ENCODE measurements around the gene ABLIM2. TPM values are rescaled to one million over a fixed set of nuclear protein-coding genes. Genes with fewer than 3 reads are reported as not detected.
A peak's percentile ranks its signal among the peaks of the same experiment; 100 is the strongest.

ABLIM2 gene
- total and polyA plus RNA-seq, 2 of the 13 experiments (the other 11 are each of a cell fraction or from before 2014, with no cell fraction given), result 0.20 to 0.37 TPM

- H3K27ac ChIP-seq (ENCODE audit: extremely low read length, insufficient read depth, low read length), result no peak overlapping the region
- no peak for DNase-seq (ENCODE audit: low spot score)
- no peak for TF ChIP-seq FOXP1 (IDR thresholded peaks at IDR 0.05)
- TF ChIP-seq FOXP1 (CRISPR knock-in tag; IDR thresholded peaks at IDR 0.05), result peak; percentile 32; the same call in 1 of the 2 replicates
- TF ChIP-seq, protein P1, sequence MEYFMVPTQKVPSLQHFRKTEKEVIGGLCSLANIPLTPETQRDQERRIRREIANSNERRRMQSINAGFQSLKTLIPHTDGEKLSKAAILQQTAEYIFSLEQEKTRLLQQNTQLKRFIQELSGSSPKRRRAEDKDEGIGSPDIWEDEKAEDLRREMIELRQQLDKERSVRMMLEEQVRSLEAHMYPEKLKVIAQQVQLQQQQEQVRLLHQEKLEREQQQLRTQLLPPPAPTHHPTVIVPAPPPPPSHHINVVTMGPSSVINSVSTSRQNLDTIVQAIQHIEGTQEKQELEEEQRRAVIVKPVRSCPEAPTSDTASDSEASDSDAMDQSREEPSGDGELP (IDR thresholded peaks at IDR 0.05; ENCODE audit: borderline replicate concordance, low read depth), result peak; percentile 65; the same call in 1 of the 2 replicates
- TF ChIP-seq TBP (CRISPR knock-in tag; IDR thresholded peaks at IDR 0.05), result no peak
- 0 out of 2 replicates have a peak, but pooled peaks have one; percentile 19 for TF ChIP-seq TBX2 (CRISPR knock-in tag; IDR thresholded peaks at IDR 0.05; ENCODE audit: borderline replicate concordance)
- 9% methylated on average over 15 of the region's 15 CpGs for WGBS (ENCODE audit: low lambda C conversion rate)
- no TSS peak for BruUV-seq (replicated peaks)
- intact Hi-C loops (cut with micrococcal nuclease; ENCODE audit: unreplicated experiment) (no loop called here), in situ Hi-C loops (cut with HindIII; ENCODE audit: extremely low pct_ligation_motif_present, low pct_unique_long_range_greater_than_20kb) (no loop called here)
- peaks cover 63% of the 10 kb centered on the region for H3K4me1 ChIP-seq (ENCODE audit: insufficient read depth, low read length)
- no peaks in the 10 kb centered on the region for H3K36me3 ChIP-seq (replicated peaks in 1 of 2; ENCODE audit: control insufficient read depth in 1 of 2, insufficient read depth in 2 of 2, low read length in 2 of 2)
- H3K4me3 ChIP-seq (replicated peaks in 1 of 3; ENCODE audit: insufficient read depth in 1 of 3, low read depth in 2 of 3, low read length in 3 of 3), result no peak overlapping the region
- ATAC-seq, result no peak
- H3K27me3 ChIP-seq (ENCODE audit: control insufficient read depth in 1 of 2, insufficient read depth in 2 of 2, low read length in 2 of 2), result peaks cover 8 to 39% of the 10 kb centered on the region in 2 experiments; a peak in 4 of 5 replicates
- no peak overlapping the region for H3K9ac ChIP-seq (ENCODE audit: insufficient read depth, low read depth, low read length)
- POLR2A ChIA-PET, result no interaction called here
- no peaks in the 10 kb centered on the region for H3K9me3 ChIP-seq (ENCODE audit: low read length)
- CTCF ChIA-PET (ENCODE audit: low intra/inter-chr PET ratio, low total read pairs), result no interaction called here
- H2AFZ ChIP-seq (ENCODE audit: low read length), result no peak overlapping the region
- no peak overlapping the region; the same call in 1 of the 2 replicates for H3K4me2 ChIP-seq (ENCODE audit: low read depth, low read length)
- no peaks in the 10 kb centered on the region for H4K20me1 ChIP-seq (ENCODE audit: insufficient read depth, low read length)
- H3K79me2 ChIP-seq (ENCODE audit: insufficient read depth, low read length), result no peaks in the 10 kb centered on the region
- no peak for FAIRE-seq
Measured at GRCh38 chr4:8044699-8045098, 113.9 kb downstream of the ABLIM2 start.

DNA sequence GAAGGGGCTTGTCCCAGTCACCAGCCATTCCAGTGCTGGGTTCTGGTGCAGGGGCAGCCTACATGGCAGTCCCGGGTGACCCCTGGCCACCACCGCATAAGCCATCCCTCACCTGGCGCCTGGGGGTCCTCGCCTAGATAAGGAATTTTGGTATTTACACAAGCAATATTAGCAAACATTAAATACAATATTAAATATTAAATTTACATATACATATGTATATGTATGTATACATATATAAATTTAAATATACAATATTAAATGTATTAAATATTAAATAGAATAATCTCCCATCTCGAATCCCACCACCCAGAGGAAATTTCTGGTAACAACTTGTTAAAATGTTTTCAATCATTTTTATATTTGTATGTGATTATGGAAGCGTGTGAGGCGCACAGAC lies 114.4 kb downstream of the ABLIM2 start:
- 70% methylated on average over 7 of the region's 7 CpGs for WGBS (ENCODE audit: low lambda C conversion rate)
- H2AFZ ChIP-seq (ENCODE audit: low read length), result no peak overlapping the region
- H3K4me2 ChIP-seq (ENCODE audit: low read depth, low read length), result no peak overlapping the region
- CTCF ChIA-PET (ENCODE audit: low intra/inter-chr PET ratio, low total read pairs), result no interaction called here
- no peaks in the 10 kb centered on the region for H3K9me3 ChIP-seq (ENCODE audit: low read length)
- POLR2A ChIA-PET, result no interaction called here
- in situ Hi-C loops (cut with HindIII; ENCODE audit: extremely low pct_ligation_motif_present, low pct_unique_long_range_greater_than_20kb), result no loop called here
- H3K4me3 ChIP-seq (replicated peaks in 1 of 3; ENCODE audit: insufficient read depth in 1 of 3, low read depth in 2 of 3, low read length in 3 of 3), result no peak overlapping the region
- FAIRE-seq (no peak), ATAC-seq (no peak), DNase-seq (ENCODE audit: low spot score) (no peak)
- BruUV-seq (replicated peaks), result no TSS peak
- no peak overlapping the region for H3K27ac ChIP-seq (ENCODE audit: extremely low read length, insufficient read depth, low read length)
- H3K27me3 ChIP-seq (ENCODE audit: control insufficient read depth in 1 of 2, insufficient read depth in 2 of 2, low read length in 2 of 2), result peaks cover 9 to 39% of the 10 kb centered on the region in 2 experiments; a peak in 4 of 5 replicates
- H4K20me1 ChIP-seq (ENCODE audit: insufficient read depth, low read length), result no peaks in the 10 kb centered on the region
- H3K36me3 ChIP-seq (replicated peaks in 1 of 2; ENCODE audit: control insufficient read depth in 1 of 2, insufficient read depth in 2 of 2, low read length in 2 of 2), result no peaks in the 10 kb centered on the region
- H3K4me1 ChIP-seq (ENCODE audit: insufficient read depth, low read length), result peaks cover 58% of the 10 kb centered on the region
- intact Hi-C loops (cut with micrococcal nuclease; ENCODE audit: unreplicated experiment), result no loop called here
- no peak overlapping the region for H3K9ac ChIP-seq (ENCODE audit: insufficient read depth, low read depth, low read length)
- no peaks in the 10 kb centered on the region for H3K79me2 ChIP-seq (ENCODE audit: insufficient read depth, low read length)
- TF ChIP-seq SAFB2 (CRISPR knock-in tag; IDR thresholded peaks at IDR 0.05; ENCODE audit: borderline replicate concordance, low read depth) (no peak), ZNF281 (CRISPR knock-in tag; IDR thresholded peaks at IDR 0.05; ENCODE audit: borderline replicate concordance) (no peak), FIP1L1 (IDR thresholded peaks at IDR 0.05; ENCODE audit: borderline replicate concordance, insufficient read depth, low read depth, low read length) (no peak), ZNF672 (CRISPR knock-in tag; IDR thresholded peaks at IDR 0.05) (no peak), ZNF609 (CRISPR knock-in tag; IDR thresholded peaks at IDR 0.05; ENCODE audit: borderline replicate concordance) (no peak)

Data from HepG2 (cell line).